ENCODE measurements around the gene CBL.

GRCh38 chr11:119222308-119222707 lies 16.2 kb downstream of the CBL start:
- TF ChIP-seq, protein P1, sequence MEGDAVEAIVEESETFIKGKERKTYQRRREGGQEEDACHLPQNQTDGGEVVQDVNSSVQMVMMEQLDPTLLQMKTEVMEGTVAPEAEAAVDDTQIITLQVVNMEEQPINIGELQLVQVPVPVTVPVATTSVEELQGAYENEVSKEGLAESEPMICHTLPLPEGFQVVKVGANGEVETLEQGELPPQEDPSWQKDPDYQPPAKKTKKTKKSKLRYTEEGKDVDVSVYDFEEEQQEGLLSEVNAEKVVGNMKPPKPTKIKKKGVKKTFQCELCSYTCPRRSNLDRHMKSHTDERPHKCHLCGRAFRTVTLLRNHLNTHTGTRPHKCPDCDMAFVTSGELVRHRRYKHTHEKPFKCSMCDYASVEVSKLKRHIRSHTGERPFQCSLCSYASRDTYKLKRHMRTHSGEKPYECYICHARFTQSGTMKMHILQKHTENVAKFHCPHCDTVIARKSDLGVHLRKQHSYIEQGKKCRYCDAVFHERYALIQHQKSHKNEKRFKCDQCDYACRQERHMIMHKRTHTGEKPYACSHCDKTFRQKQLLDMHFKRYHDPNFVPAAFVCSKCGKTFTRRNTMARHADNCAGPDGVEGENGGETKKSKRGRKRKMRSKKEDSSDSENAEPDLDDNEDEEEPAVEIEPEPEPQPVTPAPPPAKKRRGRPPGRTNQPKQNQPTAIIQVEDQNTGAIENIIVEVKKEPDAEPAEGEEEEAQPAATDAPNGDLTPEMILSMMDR (IDR thresholded peaks at IDR 0.05) = no peak
- TF ChIP-seq EP300 (IDR thresholded peaks at IDR 0.05) (no peak), POLR2A (IDR thresholded peaks at IDR 0.05) (no peak)
